ENCODE measurements around the gene DEFB115.

GRCh38 chr20:31260326-31260932 lies 3.0 kb downstream of the DEFB115 start:
- TF ChIP-seq, protein P1, sequence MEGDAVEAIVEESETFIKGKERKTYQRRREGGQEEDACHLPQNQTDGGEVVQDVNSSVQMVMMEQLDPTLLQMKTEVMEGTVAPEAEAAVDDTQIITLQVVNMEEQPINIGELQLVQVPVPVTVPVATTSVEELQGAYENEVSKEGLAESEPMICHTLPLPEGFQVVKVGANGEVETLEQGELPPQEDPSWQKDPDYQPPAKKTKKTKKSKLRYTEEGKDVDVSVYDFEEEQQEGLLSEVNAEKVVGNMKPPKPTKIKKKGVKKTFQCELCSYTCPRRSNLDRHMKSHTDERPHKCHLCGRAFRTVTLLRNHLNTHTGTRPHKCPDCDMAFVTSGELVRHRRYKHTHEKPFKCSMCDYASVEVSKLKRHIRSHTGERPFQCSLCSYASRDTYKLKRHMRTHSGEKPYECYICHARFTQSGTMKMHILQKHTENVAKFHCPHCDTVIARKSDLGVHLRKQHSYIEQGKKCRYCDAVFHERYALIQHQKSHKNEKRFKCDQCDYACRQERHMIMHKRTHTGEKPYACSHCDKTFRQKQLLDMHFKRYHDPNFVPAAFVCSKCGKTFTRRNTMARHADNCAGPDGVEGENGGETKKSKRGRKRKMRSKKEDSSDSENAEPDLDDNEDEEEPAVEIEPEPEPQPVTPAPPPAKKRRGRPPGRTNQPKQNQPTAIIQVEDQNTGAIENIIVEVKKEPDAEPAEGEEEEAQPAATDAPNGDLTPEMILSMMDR (IDR thresholded peaks at IDR 0.05) = peak; percentile 46 to 58 (median 56)
- no peak for TF ChIP-seq POLR2A (IDR thresholded peaks at IDR 0.05)

Measured in right lobe of liver (tissue), 4 donors.